Hindlimb muscle (tissue), 1 donor: Measurements from ENCODE around the gene KPNA4. TPM values are rescaled to one million over a fixed set of nuclear protein-coding genes. Genes with fewer than 3 reads are reported as not detected.
A peak's percentile ranks its signal among the peaks of the same experiment; 100 is the strongest.

Experiments
- DNase-seq: peaks from one replicate; pipeline ENCODE4 v3.0.0-alpha.2; 2013
- polyA plus RNA-seq: library from polyadenylated mRNA; unstranded; fragments of 120-200 nt; gene quantifications from one replicate; pipeline ENCODE4 v1.2.1, GENCODE V29; 2013; ENCODE audit not compliant: insufficient read length

KPNA4 gene
- polyA plus RNA-seq, 1 donor, result 74.9 TPM

DNA sequence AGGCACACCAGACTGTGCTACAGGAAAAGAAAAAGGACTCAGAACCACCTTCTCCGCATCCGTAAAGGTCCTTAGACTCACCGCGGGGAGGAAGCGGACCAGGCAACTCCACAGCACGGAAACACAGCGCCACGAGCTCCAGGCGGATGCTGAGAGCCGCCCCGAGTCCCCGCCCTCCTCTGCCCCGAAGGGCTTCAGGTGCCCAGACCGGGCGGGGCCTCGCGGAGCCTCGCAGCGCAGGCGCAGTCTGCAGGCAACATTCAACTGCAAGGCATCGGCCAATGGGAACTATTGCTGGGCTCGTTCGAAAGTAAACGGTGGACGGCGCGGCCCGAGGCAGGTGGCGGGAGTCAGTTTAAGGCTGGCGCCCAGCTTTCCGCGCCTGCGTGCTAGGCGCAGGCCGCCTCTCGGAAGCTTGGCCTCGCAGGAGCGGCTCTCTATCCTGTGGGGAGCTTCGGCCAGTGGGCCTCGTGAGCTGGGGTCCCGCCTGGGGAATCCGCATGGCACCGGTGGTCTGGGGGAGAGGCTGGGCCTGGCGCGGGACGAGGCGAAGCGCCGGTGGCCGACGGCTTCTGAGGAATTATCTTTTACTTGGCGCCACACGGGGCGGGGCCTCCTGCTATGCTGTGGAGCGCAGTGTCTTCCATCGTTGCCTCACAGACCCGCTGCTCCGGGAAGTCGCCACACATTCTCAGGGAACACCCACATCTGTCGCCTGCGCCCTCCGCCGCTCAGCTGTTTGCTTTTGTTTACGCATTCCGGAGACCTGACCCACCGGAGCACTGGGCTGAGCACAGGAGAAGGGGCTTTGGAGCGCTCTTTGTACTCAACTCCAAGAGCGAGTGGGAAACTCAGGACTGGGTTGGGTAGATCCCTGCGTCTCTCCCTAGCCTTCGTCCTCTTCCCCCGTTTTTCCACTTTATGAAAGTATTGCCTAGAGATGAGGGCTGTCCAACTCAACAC, 115.5 kb downstream of the KPNA4 start, which contains the start of gene TRIM59:
TRIM59 (minus strand) TSS at position 151 of the 963 bp plus-strand sequence. CDS start 10,603 bp downstream, outside the sequence.
- DNase-seq, result peak; percentile 95

DNA sequence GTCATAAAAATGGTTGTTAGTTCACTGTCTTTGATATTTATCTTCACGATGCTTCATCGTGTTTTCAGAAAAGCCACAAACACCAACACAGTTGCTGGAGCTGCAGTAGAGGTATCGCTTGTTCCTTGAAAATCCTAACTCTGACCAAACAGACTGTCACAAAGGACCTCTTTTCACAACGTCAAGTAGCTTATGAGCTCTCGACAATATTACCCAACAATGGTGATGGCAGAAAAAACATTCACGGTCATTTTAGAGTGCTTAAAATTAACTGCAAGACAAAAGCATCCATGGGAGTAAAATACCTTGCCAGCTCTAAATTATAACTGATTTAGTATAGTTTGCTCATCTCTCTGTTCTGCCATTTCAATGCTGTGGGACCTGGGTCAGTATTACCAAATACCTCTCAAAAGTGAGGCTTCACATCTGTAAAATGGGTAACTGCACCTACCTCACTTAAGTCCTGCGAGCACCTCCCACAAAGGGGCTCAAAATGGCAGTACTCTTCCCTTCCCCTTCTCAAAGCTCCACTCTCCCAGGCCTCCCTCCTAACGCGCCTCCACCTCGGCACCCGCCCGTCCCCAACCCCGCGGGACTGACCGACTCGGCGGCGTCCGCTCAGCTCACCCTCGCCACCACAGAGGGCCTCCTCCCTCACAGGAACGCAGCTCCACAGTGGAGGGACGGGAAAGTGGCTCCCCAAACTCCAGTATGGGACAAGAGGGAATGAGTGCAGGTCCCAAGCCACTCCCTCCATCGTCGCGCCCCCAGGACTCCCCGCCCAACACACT, 116.3 kb downstream of the KPNA4 start:
- peak; percentile 30 for DNase-seq

GRCh38 chr3:160447544-160447943, 117.8 kb downstream of the KPNA4 start:
- no peak for DNase-seq

DNA sequence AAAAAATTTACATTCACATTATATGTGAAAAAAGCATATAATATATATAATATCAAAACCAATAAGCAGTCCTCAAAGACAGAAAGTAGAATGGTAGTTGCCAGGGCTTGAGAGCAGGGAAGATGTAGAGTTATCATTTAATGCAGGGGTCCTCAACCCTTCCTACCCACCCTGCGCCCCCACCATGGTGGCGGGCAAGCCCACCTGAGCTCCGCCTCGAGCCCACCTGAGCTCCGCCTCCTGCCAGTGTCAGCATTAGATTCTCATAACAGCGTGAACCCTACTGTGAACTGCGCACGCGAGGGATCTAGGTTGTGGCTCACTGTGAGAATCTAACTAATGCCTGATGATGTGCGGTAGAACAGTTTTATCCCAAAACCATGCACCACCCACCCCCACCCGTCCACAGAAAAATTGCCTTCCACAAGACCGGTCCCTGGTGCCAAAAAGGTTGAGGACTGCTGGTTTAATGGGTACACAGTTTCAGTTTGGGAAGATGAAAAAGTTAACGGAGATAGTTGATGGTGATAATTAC, 118.8 kb downstream of the KPNA4 start:
- DNase-seq, result no peak

DNA sequence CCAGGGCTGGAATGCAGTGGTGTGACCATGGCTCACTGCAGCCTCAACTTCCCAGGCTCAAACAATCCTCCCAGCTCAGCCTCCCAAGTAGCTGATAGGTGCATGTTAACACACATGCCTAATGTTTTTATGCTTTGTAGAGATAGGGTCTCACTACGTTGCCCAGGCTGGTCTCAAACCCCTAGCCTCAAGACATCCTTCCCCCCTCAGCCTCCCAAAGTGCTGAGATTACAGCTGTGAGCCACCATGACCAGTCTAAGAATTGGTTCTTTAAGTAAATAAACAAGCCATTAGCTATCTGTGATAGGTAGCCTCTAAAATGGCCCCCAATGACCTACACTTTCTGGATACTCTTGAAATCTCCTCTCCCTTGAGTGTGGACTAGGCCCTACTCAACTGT, 119.5 kb downstream of the KPNA4 start:
- DNase-seq, result no peak

Other genes with a start within 250 kb of the KPNA4 start
- 23.0 TPM for gene IFT80, start 166.3 kb downstream of the KPNA4 start, polyA plus RNA-seq
- gene SMC4, start 165.9 kb downstream of the KPNA4 start, polyA plus RNA-seq, result 49.5 TPM
- gene TRIM59, start 115.8 kb downstream of the KPNA4 start, polyA plus RNA-seq, result 8.3 TPM
- gene ARL14, start 111.6 kb upstream of the KPNA4 start, polyA plus RNA-seq, result not detected
- 12.6 TPM for gene PPM1L, start 190.7 kb upstream of the KPNA4 start, polyA plus RNA-seq